C4-2B (cell line): ENCODE results near the gene MTRR.

Experiments used
- H3K27ac ChIP-seq: fragments of 450-650 bp; 2 replicates; pipeline ENCODE4 v1.5.1; 2017
- CTCF ChIP-seq: fragments of 450-650 bp; conservative IDR thresholded peaks from 2 replicates; pipeline ENCODE4 v1.5.1; 2017; ENCODE audit warnings: mild to moderate bottlenecking
- ZFX ChIP-seq: fragments of 450-650 bp; IDR thresholded peaks from 2 replicates; pipeline ENCODE4 v1.6.1; 2017

MTRR gene

GRCh38 chr5:7834982-7835381 lies 34.0 kb upstream of the MTRR start:
- H3K27ac ChIP-seq: no peak overlapping the region
- no peak for TF ChIP-seq ZFX
- no peak for TF ChIP-seq CTCF

- H3K27ac ChIP-seq: no peak overlapping the region
Measured at GRCh38 chr5:7837403-7837802, 31.5 kb upstream of the MTRR start.

GRCh38 chr5:7842531-7842930 lies 26.4 kb upstream of the MTRR start:
- H3K27ac ChIP-seq: no peak overlapping the region
- TF ChIP-seq ZFX (no peak), CTCF (no peak)

More at GRCh38 chr5:7837403-7837802, 31.5 kb upstream of the MTRR start:
- TF ChIP-seq CTCF (no peak), ZFX (no peak)

- H3K27ac ChIP-seq: no peak overlapping the region
- no peak for TF ChIP-seq ZFX
- no peak for TF ChIP-seq CTCF
Measured at GRCh38 chr5:7844901-7845300, 24.0 kb upstream of the MTRR start.

- no peak overlapping the region for H3K27ac ChIP-seq
- TF ChIP-seq CTCF: no peak
- no peak for TF ChIP-seq ZFX
Measured at GRCh38 chr5:7845557-7845956, 23.4 kb upstream of the MTRR start.

GRCh38 chr5:7846327-7846726 lies 22.6 kb upstream of the MTRR start:
- no peak for TF ChIP-seq CTCF
- no peak for TF ChIP-seq ZFX
- no peak overlapping the region for H3K27ac ChIP-seq

GRCh38 chr5:7848296-7848695 lies 20.7 kb upstream of the MTRR start:
- TF ChIP-seq ZFX: no peak
- TF ChIP-seq CTCF: no peak

More at GRCh38 chr5:7848296-7848695, 20.7 kb upstream of the MTRR start:
- H3K27ac ChIP-seq: no peak overlapping the region
